ENCODE results near the gene LCE1A. TPM values are rescaled to one million over a fixed set of nuclear protein-coding genes. Genes with fewer than 3 reads are reported as not detected.

LCE1A gene
- total RNA-seq, 1 experiment from 2014 or later, result not detected

GRCh38 chr1:152801333-152801732, 25.9 kb upstream of the LCE1A start:
- intact Hi-C loops (cut with micrococcal nuclease), result no loop called here
- DNase-seq, result no peak
- CTCF ChIA-PET, result no interaction called here

GRCh38 chr1:152806576-152806975, 20.7 kb upstream of the LCE1A start, which contains the start of gene LCE1C:
Gene LCE1C, minus strand, starts transcription at chr1:152806651. Its CDS starts 1,173 bp downstream, at chr1:152805478.
- H2AFZ ChIP-seq (ENCODE audit: low read length), result no peak within 1 kb of the TSS
- no peak within 1 kb of the TSS for H3K9ac ChIP-seq (ENCODE audit: low read length)
- no peaks in the 10 kb centered on the region for H3K79me2 ChIP-seq (ENCODE audit: low read length)
- TF ChIP-seq CTCF (conservative IDR thresholded peaks at IDR 0.05; ENCODE audit: low read depth, low read length), result no peak
- H3K9me2 ChIP-seq (replicated peaks; ENCODE audit: low read length), result no peaks in the 10 kb centered on the region
- intact Hi-C loops (cut with micrococcal nuclease), result no loop called here
- no peaks in the 10 kb centered on the region for H3K36me3 ChIP-seq (ENCODE audit: low read depth, low read length)
- no peak within 1 kb of the TSS for H3K4me3 ChIP-seq (ENCODE audit: low read length)
- no peaks in the 10 kb centered on the region for H4K20me1 ChIP-seq (ENCODE audit: low read length)
- no peaks in the 10 kb centered on the region for H3K9me3 ChIP-seq (ENCODE audit: low read length)
- POLR2A ChIA-PET (ENCODE audit: unreplicated experiment), result no interaction called here
- H3K27me3 ChIP-seq (ENCODE audit: low read length), result peaks cover 33% of the 10 kb centered on the region
- DNase-seq, result no peak
- no peak within 1 kb of the TSS for H3K27ac ChIP-seq (ENCODE audit: low read length)
- H3K4me1 ChIP-seq (ENCODE audit: insufficient read depth, low read length), result no peaks in the 10 kb centered on the region
- no peaks in the 10 kb centered on the region for H3F3A ChIP-seq (ENCODE audit: low read length, unreplicated experiment)
- BruUV-seq (replicated peaks), result no TSS peak
- ATAC-seq, result no peak
- CTCF ChIA-PET, result no interaction called here
- no peak within 1 kb of the TSS for H3K4me2 ChIP-seq (ENCODE audit: low read length)

More at GRCh38 chr1:152801333-152801732, 25.9 kb upstream of the LCE1A start:
- no peak for ATAC-seq
- no peak overlapping the region for H2AFZ ChIP-seq (ENCODE audit: low read length)
- H3K27me3 ChIP-seq (ENCODE audit: low read length), result peaks cover 16% of the 10 kb centered on the region
- no peaks in the 10 kb centered on the region for H3K9me2 ChIP-seq (replicated peaks; ENCODE audit: low read length)
- H3K79me2 ChIP-seq (ENCODE audit: low read length), result no peaks in the 10 kb centered on the region
- no peaks in the 10 kb centered on the region for H3K4me1 ChIP-seq (ENCODE audit: insufficient read depth, low read length)
- H3F3A ChIP-seq (ENCODE audit: low read length, unreplicated experiment), result no peaks in the 10 kb centered on the region
- H4K20me1 ChIP-seq (ENCODE audit: low read length), result no peaks in the 10 kb centered on the region
- no peaks in the 10 kb centered on the region for H3K36me3 ChIP-seq (ENCODE audit: low read depth, low read length)
- H3K27ac ChIP-seq (ENCODE audit: low read length), result no peak overlapping the region
- H3K9ac ChIP-seq (ENCODE audit: low read length), result no peak overlapping the region
- H3K4me3 ChIP-seq (ENCODE audit: low read length), result no peak overlapping the region
- POLR2A ChIA-PET (ENCODE audit: unreplicated experiment), result no interaction called here
- BruUV-seq (replicated peaks), result no TSS peak
- no peaks in the 10 kb centered on the region for H3K9me3 ChIP-seq (ENCODE audit: low read length)
- H3K4me2 ChIP-seq (ENCODE audit: low read length), result no peak overlapping the region
- TF ChIP-seq EZH2phosphoT487 (IDR thresholded peaks at IDR 0.05; ENCODE audit: borderline replicate concordance, low read length) (no peak), CTCF (conservative IDR thresholded peaks at IDR 0.05; ENCODE audit: low read depth, low read length) (no peak), EZH2 (IDR thresholded peaks at IDR 0.05; ENCODE audit: low read length, unreplicated experiment) (no peak)

GRCh38 chr1:152811050-152811449, 16.2 kb upstream of the LCE1A start:
- TF ChIP-seq CTCF (conservative IDR thresholded peaks at IDR 0.05; ENCODE audit: low read depth, low read length) (no peak), EZH2 (IDR thresholded peaks at IDR 0.05; ENCODE audit: low read length, unreplicated experiment) (no peak), EZH2phosphoT487 (IDR thresholded peaks at IDR 0.05; ENCODE audit: borderline replicate concordance, low read length) (no peak)
- H3F3A ChIP-seq (ENCODE audit: low read length, unreplicated experiment), result no peaks in the 10 kb centered on the region
- H3K27ac ChIP-seq (ENCODE audit: low read length), result no peak overlapping the region
- H3K4me3 ChIP-seq (ENCODE audit: low read length), result no peak overlapping the region
- no peaks in the 10 kb centered on the region for H3K79me2 ChIP-seq (ENCODE audit: low read length)
- H4K20me1 ChIP-seq (ENCODE audit: low read length), result no peaks in the 10 kb centered on the region
- H3K9me3 ChIP-seq (ENCODE audit: low read length), result no peaks in the 10 kb centered on the region
- POLR2A ChIA-PET (ENCODE audit: unreplicated experiment), result no interaction called here
- H2AFZ ChIP-seq (ENCODE audit: low read length), result no peak overlapping the region
- DNase-seq (no peak), ATAC-seq (no peak)
- no TSS peak for BruUV-seq (replicated peaks)
- no peaks in the 10 kb centered on the region for H3K36me3 ChIP-seq (ENCODE audit: low read depth, low read length)
- no peaks in the 10 kb centered on the region for H3K4me1 ChIP-seq (ENCODE audit: insufficient read depth, low read length)
- no peaks in the 10 kb centered on the region for H3K9me2 ChIP-seq (replicated peaks; ENCODE audit: low read length)
- H3K27me3 ChIP-seq (ENCODE audit: low read length), result peaks cover 36% of the 10 kb centered on the region
- H3K9ac ChIP-seq (ENCODE audit: low read length), result no peak overlapping the region
- intact Hi-C loops (cut with micrococcal nuclease), result no loop called here
- no peak overlapping the region for H3K4me2 ChIP-seq (ENCODE audit: low read length)
- CTCF ChIA-PET, result no interaction called here

Data from PC-3 (cell line).